ENCODE measurements around the gene DPP10.

GRCh38 chr2:114507744-114508143, 65.3 kb downstream of the DPP10 start:
- TF ChIP-seq CTCF (IDR thresholded peaks at IDR 0.05; ENCODE audit: insufficient read depth, low read depth, low read length) (no peak), EZH2 (IDR thresholded peaks at IDR 0.05; ENCODE audit: insufficient read depth, low read length) (no peak)
